Right cardiac atrium (tissue), 5 donors: ENCODE results near the gene NIPA2. TPM values are rescaled to one million over a fixed set of nuclear protein-coding genes. Genes with fewer than 3 reads are reported as not detected.

Source experiments
- polyA plus RNA-seq: library from polyadenylated mRNA; stranded (reverse); fragments of 200-250 nt; gene quantifications from one replicate; pipeline ENCODE4 v1.2.3, GENCODE V29; 2013
- total RNA-seq, 4 donors: library from RNA; stranded (reverse); fragmentation: NEBNext Ultra II Directional; extraction: Animal tissue kit (Norgen Biotek cat#: 25700); gene quantifications; one replicate each; pipeline ENCODE4 v1.2.1, GENCODE V29; 2021
- donor health status: healthy with polysubstance abuse.
- donor health status: DM: no; HTN: yes; CAD: no.
- donor health status: DM: no; HTN: no; CAD: no.
- donor health status: DM: no; HTN: yes; CAD: no; lungs with severe emphysema.
- donor health status: DM: yes; HTN: yes; CAD: no.

The NIPA2 gene
- total and polyA plus RNA-seq, 5 donors: 9.9 to 29.9 (median 23.8) TPM

Other genes starting within 250 kb of the NIPA2 start
- gene NIPA1, start 52.0 kb upstream of the NIPA2 start, total RNA-seq: 1 to 10 TPM; 4.8 to 6.7 (median 5.5) TPM
- 2.6 TPM for gene NIPA1, start 52.0 kb upstream of the NIPA2 start, polyA plus RNA-seq
- 10 to 100 TPM; 30.3 to 42.5 (median 36.3) TPM for gene CYFIP1, start 141.7 kb downstream of the NIPA2 start, total RNA-seq
- gene CYFIP1, start 141.7 kb downstream of the NIPA2 start, polyA plus RNA-seq: 12.2 TPM
- gene TUBGCP5, start 200.9 kb downstream of the NIPA2 start, total RNA-seq: 10 to 100 TPM in 3 of 4 donors, 1 to 10 TPM in 1; 9.8 to 16.4 (median 11.9) TPM
- gene TUBGCP5, start 200.9 kb downstream of the NIPA2 start, polyA plus RNA-seq: 6.5 TPM